H1 (cell line): ENCODE measurements around the gene SPATA4. TPM values are rescaled to one million over a fixed set of nuclear protein-coding genes. Genes with fewer than 3 reads are reported as not detected.
A peak's percentile ranks its signal among the peaks of the same experiment; 100 is the strongest.

Experiments used
- BCL11A ChIP-seq, 2 experiments: IDR thresholded peaks; one replicate each; pipeline ENCODE4 v1.6.1; 2011; ENCODE audit warnings: low read depth in 2 of 2, low read length in 2 of 2, mild to moderate bottlenecking in 2 of 2
- CREB1 ChIP-seq: IDR thresholded peaks from 2 replicates; pipeline ENCODE4 v1.6.1; 2012; ENCODE audit warnings: inconsistent platforms
- EGR1 ChIP-seq: IDR thresholded peaks from 2 replicates; pipeline ENCODE4 v1.6.1; 2011; ENCODE audit warnings: low read depth, low read length, borderline replicate concordance
- EZH2 ChIP-seq: fragments of 200-600 bp; sonication (generic); IDR thresholded peaks from 2 replicates; pipeline ENCODE4 v1.7.1; 2012; ENCODE audit warnings: low read depth, mild to moderate bottlenecking, moderate library complexity, low read length, inconsistent platforms; ENCODE audit not compliant: severe bottlenecking
- HDAC2 ChIP-seq, 2 experiments: fragments of 300-600 bp in 1 of 2; sonication (generic) in 1 of 2; IDR thresholded peaks; 2 replicates each; pipeline ENCODE4 v1.6.1; 2011 to 2012; ENCODE audit warnings: low read depth in 2 of 2, low read length in 2 of 2, mild to moderate bottlenecking in 2 of 2, moderate library complexity in 2 of 2, borderline replicate concordance in 1 of 2, inconsistent platforms in 1 of 2
- HDAC6 ChIP-seq: IDR thresholded peaks from one replicate; pipeline ENCODE4 v1.7.1; 2012; ENCODE audit warnings: low read depth, mild to moderate bottlenecking, inconsistent platforms, low read length, moderate library complexity
- JUND ChIP-seq: IDR thresholded peaks from 2 replicates; pipeline ENCODE4 v1.6.1; 2011; ENCODE audit warnings: mild to moderate bottlenecking, improper control_type of control experiment, low read length
- KDM5A ChIP-seq: fragments of 200-600 bp; IDR thresholded peaks from 2 replicates; pipeline ENCODE4 v1.7.1; 2012; ENCODE audit warnings: mild to moderate bottlenecking, low read length, inconsistent platforms, mixed read lengths
- MAFK ChIP-seq: IDR thresholded peaks from 2 replicates; pipeline ENCODE4 v1.6.1; 2012; ENCODE audit warnings: low read depth, mild to moderate bottlenecking, improper control_type of control experiment, low read length
- NRF1 ChIP-seq: IDR thresholded peaks from 2 replicates; pipeline ENCODE4 v1.6.1; 2011; ENCODE audit warnings: mild to moderate bottlenecking, low read depth, low read length, improper control_type of control experiment
- POU5F1 ChIP-seq: IDR thresholded peaks from 2 replicates; pipeline ENCODE4 v1.6.1; 2011; ENCODE audit warnings: low read depth, mild to moderate bottlenecking, low read length, moderate library complexity
- RBBP5 ChIP-seq: IDR thresholded peaks from 2 replicates; pipeline ENCODE4 v1.7.1; 2012; ENCODE audit warnings: low read depth, mild to moderate bottlenecking, inconsistent platforms, low read length, moderate library complexity, borderline replicate concordance
- SAP30 ChIP-seq: fragments of 300-600 bp; sonication (generic); IDR thresholded peaks from 2 replicates; pipeline ENCODE4 v1.7.1; 2012; ENCODE audit warnings: low read length, moderate library complexity, mild to moderate bottlenecking, inconsistent platforms; ENCODE audit not compliant: insufficient read depth, insufficient replicate concordance
- SIX5 ChIP-seq: IDR thresholded peaks from 2 replicates; pipeline ENCODE4 v1.6.1; 2011; ENCODE audit warnings: mild to moderate bottlenecking, low read depth, low read length
- SP1 ChIP-seq: IDR thresholded peaks from 2 replicates; pipeline ENCODE4 v1.6.1; 2011; ENCODE audit warnings: low read depth, low read length
- SP2 ChIP-seq: IDR thresholded peaks from 2 replicates; pipeline ENCODE4 v1.6.1; 2012; ENCODE audit warnings: mild to moderate bottlenecking, low read length, inconsistent platforms
- SP4 ChIP-seq: IDR thresholded peaks from 2 replicates; pipeline ENCODE4 v1.6.1; 2012; ENCODE audit warnings: low read length, inconsistent platforms
- TAF1 ChIP-seq: IDR thresholded peaks from 2 replicates; pipeline ENCODE4 v1.6.1; 2011; ENCODE audit warnings: mild to moderate bottlenecking, low read depth, low read length
- TAF7 ChIP-seq: optimal IDR thresholded peaks from 2 replicates; pipeline ENCODE3; 2011; ENCODE audit warnings: low read depth, mild to moderate bottlenecking, inconsistent platforms, low read length, moderate library complexity, borderline replicate concordance
- TEAD4 ChIP-seq: IDR thresholded peaks from 2 replicates; pipeline ENCODE4 v1.6.1; 2012; ENCODE audit warnings: low read depth, low read length, inconsistent platforms, mixed read lengths
- YY1 ChIP-seq: IDR thresholded peaks from 2 replicates; pipeline ENCODE4 v1.6.1; 2011; ENCODE audit warnings: low read depth, mild to moderate bottlenecking, low read length
- polyA plus RNA-seq, 7 experiments: library from polyadenylated mRNA; depleted of rRNA in 3 of 7; stranded (reverse) in 5 of 7; unstranded in 2 of 7; fragments of >200 nt in 5 of 7; fragments of 200-250 nt in 2 of 7; gene quantifications; 1 replicate in 5 of 7; 2 replicates in 1 of 7; 4 replicates in 1 of 7; pipeline versions ENCODE4 v1.2.1 to v1.2.3, GENCODE V29; 2011 to 2013; ENCODE audit warnings: missing spikeins in 2 of 7, mixed read lengths in 2 of 7
- total RNA-seq: library from RNA; stranded (reverse); fragmentation: NEBNext Ultra II Directional; extraction: Animal tissue kit (Norgen Biotek cat#: 25700); gene quantifications from 2 replicates; pipeline ENCODE4 v1.2.1, GENCODE V29; 2021
- TF ChIP-seq, protein P1 (sequence below): IDR thresholded peaks from 2 replicates; pipeline ENCODE4 v1.6.1; 2011; ENCODE audit warnings: low read depth, mild to moderate bottlenecking, low read length; ENCODE audit not compliant: insufficient read depth
- TF ChIP-seq, protein P2 (sequence below): IDR thresholded peaks from 2 replicates; pipeline ENCODE4 v1.6.1; 2012; ENCODE audit warnings: low read length, inconsistent platforms

SPATA4 gene
- total and polyA plus RNA-seq, 2 of the 8 experiments (the other 6 are each of a cell fraction or from before 2014, with no cell fraction given): not detected

DNA sequence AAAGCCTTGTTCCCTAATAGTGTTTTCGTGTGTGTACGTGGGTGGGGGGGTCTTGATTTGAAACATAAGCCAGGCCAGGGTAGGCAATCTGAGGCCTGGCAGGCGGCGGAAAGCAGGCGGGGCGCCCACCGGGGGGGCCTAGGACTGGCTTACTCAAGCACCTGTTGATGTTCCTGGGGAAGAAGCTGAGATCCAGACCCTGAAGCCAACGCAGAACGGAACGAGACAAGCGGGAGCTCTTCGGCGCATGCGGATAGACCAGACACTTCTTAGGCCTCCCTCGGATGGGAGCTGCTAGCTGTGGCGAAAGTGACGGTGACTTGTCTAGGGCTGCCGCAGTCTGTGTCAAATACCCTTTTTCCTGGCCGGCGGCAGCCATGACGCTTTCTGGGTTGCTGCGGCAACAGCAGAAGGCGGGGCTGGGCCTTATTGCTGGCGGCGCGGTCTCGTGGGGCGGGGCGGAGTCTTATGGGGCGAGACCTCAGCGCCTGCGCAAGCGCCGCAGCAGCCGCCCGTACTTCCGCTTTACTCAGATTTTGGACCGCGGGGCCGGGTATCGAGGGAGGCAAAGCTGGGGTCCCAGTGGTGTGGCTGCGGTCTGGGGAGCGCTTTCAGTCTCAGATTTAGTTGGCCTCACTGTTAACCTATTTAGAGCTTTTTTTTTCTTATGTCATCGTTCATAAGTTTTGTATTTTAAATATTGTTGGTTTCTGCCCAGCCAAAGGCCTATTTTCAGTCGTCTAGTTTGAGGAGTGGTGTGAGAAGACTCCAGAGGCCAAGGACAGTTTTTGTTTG is at the start of gene SPATA4 (continued):
- TF ChIP-seq SAP30 (peak; percentile 99), HDAC2 (IDR thresholded peaks at IDR 0.05; ENCODE audit: borderline replicate concordance in 1 of 2, low read depth in 2 of 2, low read length in 2 of 2) (peak in 1 of 2 experiments; percentile 46; a peak in 1 of 4 replicates), JUND (no peak), BCL11A (IDR thresholded peaks at IDR 0.05; ENCODE audit: low read depth in 2 of 2, low read length in 2 of 2) (no peak), RBBP5 (peak; percentile 68), TAF1 (peak; percentile 84), SP4 (no peak), TEAD4 (no peak), TAF7 (no peak), MAFK (no peak), CREB1 (no peak), SP1 (no peak), POU5F1 (no peak), SIX5 (no peak), NRF1 (peak; percentile 88), EZH2 (no peak), SP2 (no peak), KDM5A (no peak), EGR1 (no peak), HDAC6 (no peak), YY1 (peak; percentile 99)
- TF ChIP-seq, protein P1, sequence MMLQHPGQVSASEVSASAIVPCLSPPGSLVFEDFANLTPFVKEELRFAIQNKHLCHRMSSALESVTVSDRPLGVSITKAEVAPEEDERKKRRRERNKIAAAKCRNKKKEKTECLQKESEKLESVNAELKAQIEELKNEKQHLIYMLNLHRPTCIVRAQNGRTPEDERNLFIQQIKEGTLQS: no peak
- TF ChIP-seq, protein P2, sequence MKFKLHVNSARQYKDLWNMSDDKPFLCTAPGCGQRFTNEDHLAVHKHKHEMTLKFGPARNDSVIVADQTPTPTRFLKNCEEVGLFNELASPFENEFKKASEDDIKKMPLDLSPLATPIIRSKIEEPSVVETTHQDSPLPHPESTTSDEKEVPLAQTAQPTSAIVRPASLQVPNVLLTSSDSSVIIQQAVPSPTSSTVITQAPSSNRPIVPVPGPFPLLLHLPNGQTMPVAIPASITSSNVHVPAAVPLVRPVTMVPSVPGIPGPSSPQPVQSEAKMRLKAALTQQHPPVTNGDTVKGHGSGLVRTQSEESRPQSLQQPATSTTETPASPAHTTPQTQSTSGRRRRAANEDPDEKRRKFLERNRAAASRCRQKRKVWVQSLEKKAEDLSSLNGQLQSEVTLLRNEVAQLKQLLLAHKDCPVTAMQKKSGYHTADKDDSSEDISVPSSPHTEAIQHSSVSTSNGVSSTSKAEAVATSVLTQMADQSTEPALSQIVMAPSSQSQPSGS: no peak
